OCI-LY3 (cell line): Measurements from ENCODE around the gene RBBP8NL.

Experiments used
- CTCF ChIP-seq: fragments of 200-600, 300-600 bp; sonication (generic); IDR thresholded peaks from 2 replicates; pipeline ENCODE4 v1.5.1; 2014; ENCODE audit warnings: antibody characterized with exemption, low read length, low read depth
- EZH2phosphoT487 ChIP-seq: fragments of 200-600 bp; shearing (Covaris generic); IDR thresholded peaks from 2 replicates; pipeline ENCODE4 v1.6.1; 2018; ENCODE audit warnings: antibody characterized with exemption, mixed run types, low read depth

GRCh38 chr20:62364911-62365736 lies 62.2 kb downstream of the RBBP8NL start:
- TF ChIP-seq CTCF (no peak), EZH2phosphoT487 (no peak)
